HCT116 (cell line): ENCODE measurements around the gene C19orf18. TPM values are rescaled to one million over a fixed set of nuclear protein-coding genes. Genes with fewer than 3 reads are reported as not detected.

ENCODE experiments used
- ATAC-seq: fragments of 200-7000 bp; cut with Tn5 transposase; 2 replicates; pipeline ENCODE4 v1.9.1; 2020; ENCODE audit warnings: mild to moderate bottlenecking, moderate library complexity
- BruUV-seq: library from RNA; stranded (reverse); fragments of 400-500 nt; replicated peaks from 2 replicates; lab custom pipeline; 2021; lab: Mats Ljungman, UMichigan
- CTCF ChIA-PET: fragments of 300-600 bp; sonication (Branson Sonifier 250); formaldehyde crosslinking; loops from one replicate; lab custom pipeline; 2021; ENCODE audit warnings: antibody characterized with exemption; lab: Charles Lee
- POLR2A ChIA-PET: fragments of 300-600, 350-600 bp; sonication (Branson Sonifier 250); formaldehyde crosslinking; loops from one replicate; lab custom pipeline; 2021; ENCODE audit warnings: antibody characterized with exemption; lab: Charles Lee
- RAD21 ChIA-PET, 2 experiments: fragments of 300-600 bp; sonication (Branson Sonifier 250); formaldehyde crosslinking; loops; one replicate each; lab custom pipeline; 2023; ENCODE audit warnings: low total read pairs in 2 of 2; ENCODE audit not compliant: uncharacterized antibody in 2 of 2, unreplicated experiment in 2 of 2, low non-redundant PET in 1 of 2; lab: Charles Lee
- DNase-seq: peaks from one replicate; pipeline ENCODE4 v3.0.0-alpha.2; 2010; ENCODE audit warnings: low read depth, low spot score
- H2AFZ ChIP-seq: fragments of 200-600 bp; shearing (Covaris generic), sonication (generic); 2 replicates; pipeline ENCODE4 v1.6.1; 2017; ENCODE audit warnings: low read depth, mixed run types, mixed read lengths, antibody characterized with exemption, low read length; ENCODE audit not compliant: poor library complexity, severe bottlenecking
- H3K27ac ChIP-seq: 2 replicates; pipeline ENCODE4 v1.5.1; 2012; ENCODE audit warnings: low read depth, low read length
- H3K27me3 ChIP-seq: fragments of 200-600 bp; sonication (generic); 2 replicates; pipeline ENCODE4 v1.6.1; 2016; ENCODE audit warnings: mixed run types, low read length, mixed read lengths; ENCODE audit not compliant: insufficient read depth
- H3K36me3 ChIP-seq, 2 experiments: fragments of 200-500 bp in 1 of 2; fragments of 200-600 bp in 1 of 2; sonication (Bioruptor generic) in 1 of 2; sonication (generic) in 1 of 2; 2 replicates each; pipeline versions ENCODE4 v1.5.1 to v1.6.1; 2014 to 2016; ENCODE audit warnings: low read length in 2 of 2, inconsistent platforms in 1 of 2, mixed read lengths in 1 of 2, mixed run types in 1 of 2; ENCODE audit not compliant: insufficient read depth in 2 of 2, control insufficient read depth in 1 of 2
- H3K4me1 ChIP-seq, 2 experiments: fragments of 200-600 bp in 1 of 2; sonication (generic) in 1 of 2; 2 replicates each; pipeline versions ENCODE4 v1.5.1 to v1.6.1; 2012 to 2017; ENCODE audit warnings: low read length in 2 of 2, inconsistent platforms in 1 of 2, mild to moderate bottlenecking in 1 of 2, mixed read lengths in 1 of 2, mixed run types in 1 of 2, moderate library complexity in 1 of 2; ENCODE audit not compliant: insufficient read depth in 2 of 2, control insufficient read depth in 1 of 2
- H3K4me2 ChIP-seq: fragments of 200-600 bp; sonication (generic); 2 replicates; pipeline ENCODE4 v1.6.1; 2017; ENCODE audit warnings: mixed run types, low read length, mixed read lengths
- H3K4me3 ChIP-seq, 2 experiments: fragments of 200-600 bp in 1 of 2; sonication (generic) in 1 of 2; replicated peaks in 1 of 2; 2 replicates each; pipeline ENCODE4 v1.5.1; 2011 to 2016; ENCODE audit warnings: low read length in 2 of 2, control low read depth in 1 of 2, low read depth in 1 of 2, mild to moderate bottlenecking in 1 of 2, mixed read lengths in 1 of 2, mixed run types in 1 of 2
- H3K79me2 ChIP-seq: fragments of 200-600 bp; sonication (generic); 2 replicates; pipeline ENCODE4 v1.6.1; 2017; ENCODE audit warnings: mild to moderate bottlenecking, mixed run types, low read length, moderate library complexity, mixed read lengths; ENCODE audit not compliant: insufficient read depth
- H3K9ac ChIP-seq: fragments of 200-600 bp; sonication (generic); 2 replicates; pipeline ENCODE4 v1.6.1; 2016; ENCODE audit warnings: low read length, mixed read lengths
- H3K9me2 ChIP-seq: fragments of 200-600 bp; sonication (generic), shearing (Covaris generic); 2 replicates; pipeline ENCODE4 v1.6.1; 2017; ENCODE audit warnings: mixed run types, mild to moderate bottlenecking, moderate library complexity; ENCODE audit not compliant: insufficient read depth
- H3K9me3 ChIP-seq, 2 experiments: fragments of 200-500 bp in 1 of 2; fragments of 200-600 bp in 1 of 2; sonication (Bioruptor generic) in 1 of 2; sonication (generic) in 1 of 2; 2 replicates each; pipeline ENCODE4 v1.6.1; 2014 to 2017; ENCODE audit warnings: low read length in 2 of 2, mixed read lengths in 2 of 2, inconsistent platforms in 1 of 2, low read depth in 1 of 2, mild to moderate bottlenecking in 1 of 2, mixed run types in 1 of 2, moderate library complexity in 1 of 2; ENCODE audit not compliant: control insufficient read depth in 1 of 2, insufficient read depth in 1 of 2
- H4K20me1 ChIP-seq: fragments of 200-600 bp; sonication (generic), shearing (Covaris generic); 2 replicates; pipeline ENCODE4 v1.6.1; 2017; ENCODE audit warnings: mixed run types, mild to moderate bottlenecking, moderate library complexity; ENCODE audit not compliant: insufficient read depth
- CBX3 ChIP-seq: IDR thresholded peaks from 2 replicates; pipeline ENCODE4 v1.6.1; 2012; ENCODE audit warnings: low read depth
- CEBPB ChIP-seq: IDR thresholded peaks from 2 replicates; pipeline ENCODE4 v1.6.1; 2012; ENCODE audit warnings: low read depth
- CTCF ChIP-seq, 3 experiments: fragments of 200-600 bp in 1 of 3; sonication (generic) in 1 of 3; IDR thresholded peaks in 2 of 3; conservative IDR thresholded peaks in 1 of 3; 2 replicates each; pipeline ENCODE4 v1.5.1; 2012 to 2017; ENCODE audit warnings: low read depth in 2 of 3, low read length in 2 of 3, antibody characterized with exemption in 1 of 3, borderline replicate concordance in 1 of 3, control low read depth in 1 of 3, mild to moderate bottlenecking in 1 of 3, mixed read lengths in 1 of 3, mixed run types in 1 of 3, moderate library complexity in 1 of 3; ENCODE audit not compliant: insufficient read depth in 1 of 3
- EGR1 ChIP-seq: IDR thresholded peaks from 2 replicates; pipeline ENCODE4 v1.6.1; 2012; ENCODE audit warnings: low read depth
- EZH2 ChIP-seq: fragments of 200-600 bp; sonication (generic); IDR thresholded peaks from 2 replicates; pipeline ENCODE4 v1.6.1; 2017; ENCODE audit warnings: antibody characterized with exemption, mixed run types
- EZH2phosphoT487 ChIP-seq: fragments of 200-600 bp; IDR thresholded peaks from 2 replicates; pipeline ENCODE4 v1.6.1; 2018; ENCODE audit warnings: antibody characterized with exemption, borderline replicate concordance
- JUND ChIP-seq: IDR thresholded peaks from 2 replicates; pipeline ENCODE4 v1.6.1; 2012
- MAX ChIP-seq: IDR thresholded peaks from 2 replicates; pipeline ENCODE4 v1.6.1; 2012
- POLR2A ChIP-seq: IDR thresholded peaks from 2 replicates; pipeline ENCODE4 v1.7.0; 2011; ENCODE audit warnings: borderline replicate concordance; ENCODE audit not compliant: insufficient read depth, insufficient read length; ENCODE audit errors: extremely low read depth
- POLR2AphosphoS5 ChIP-seq: IDR thresholded peaks from 2 replicates; pipeline ENCODE4 v1.6.1; 2011; ENCODE audit warnings: mild to moderate bottlenecking, low read depth, low read length, moderate library complexity
- RAD21 ChIP-seq: IDR thresholded peaks from 2 replicates; pipeline ENCODE4 v1.6.1; 2012; ENCODE audit warnings: low read depth, mild to moderate bottlenecking
- REST ChIP-seq: IDR thresholded peaks from 2 replicates; pipeline ENCODE4 v1.6.1; 2012; ENCODE audit warnings: low read depth
- SIN3A ChIP-seq: IDR thresholded peaks from 2 replicates; pipeline ENCODE4 v1.6.1; 2012; ENCODE audit warnings: low read depth
- SRF ChIP-seq: IDR thresholded peaks from 2 replicates; pipeline ENCODE4 v1.6.1; 2012; ENCODE audit warnings: low read depth
- intact Hi-C: fragments of 100-400 bp; cut with micrococcal nuclease; formaldehyde crosslinking; loops from 2 replicates; pipeline ENCODE4 v1.10.0; 2022
- total RNA-seq: library from RNA; stranded (reverse); gene quantifications from one replicate; pipeline ENCODE4 v1.2.1, GENCODE V29; 2021; ENCODE audit not compliant: unreplicated experiment

The C19orf18 gene
- total RNA-seq, 1 experiment from 2014 or later: not detected

GRCh38 chr19:57934820-57935665, 39.3 kb downstream of the C19orf18 start, which contains the start of gene ZNF418:
Gene ZNF418 (minus strand): TSS chr19:57935402. CDS start chr19:57933822, 1,580 bp downstream.
- no peak for DNase-seq
- ChIA-PET RAD21 (no interaction called here), POLR2A (no interaction called here), CTCF (no interaction called here)
- no peak within 1 kb of the TSS for H2AFZ ChIP-seq
- no peaks in the 10 kb centered on the region for H3K79me2 ChIP-seq
- H3K9ac ChIP-seq: no peak within 1 kb of the TSS
- peaks cover 0 to 13% of the 10 kb centered on the region in 2 experiments; a peak in 2 of 4 replicates for H3K9me3 ChIP-seq
- no peak within 1 kb of the TSS for H3K4me2 ChIP-seq
- H3K4me3 ChIP-seq: no peak within 1 kb of the TSS
- intact Hi-C loops: no loop called here
- H3K9me2 ChIP-seq: no peaks in the 10 kb centered on the region
- no peak for ATAC-seq
- TF ChIP-seq EGR1: no peak
- no peak for TF ChIP-seq REST
- TF ChIP-seq RAD21: no peak
- no peak for TF ChIP-seq JUND
- no peak for TF ChIP-seq POLR2AphosphoS5
- no peak for TF ChIP-seq POLR2A
- TF ChIP-seq CTCF (IDR thresholded peaks at IDR 0.05 in 2 of 3, conservative IDR thresholded peaks at IDR 0.05 in 1 of 3; ENCODE audit: borderline replicate concordance in 1 of 3, insufficient read depth in 1 of 3, low read depth in 2 of 3, low read length in 2 of 3): no peak
- TF ChIP-seq SRF: no peak
- no peak for TF ChIP-seq EZH2
- no peak for TF ChIP-seq MAX
- no peak for TF ChIP-seq CBX3
- no peak for TF ChIP-seq SIN3A
- TF ChIP-seq EZH2phosphoT487: no peak
- TF ChIP-seq CEBPB: no peak
- TF ChIP-seq, all 23 proteins: peak for 0
- Histone ChIP-seq H3K4me1 (no peaks in the 10 kb centered on the region), H3K36me3 (no peaks in the 10 kb centered on the region), H3K27ac (no peak within 1 kb of the TSS), H3K27me3 (no peaks in the 10 kb centered on the region), H4K20me1 (no peaks in the 10 kb centered on the region)
- BruUV-seq: no TSS peak
